ENCODE measurements around the gene TMEM238L.

TMEM238L gene

DNA sequence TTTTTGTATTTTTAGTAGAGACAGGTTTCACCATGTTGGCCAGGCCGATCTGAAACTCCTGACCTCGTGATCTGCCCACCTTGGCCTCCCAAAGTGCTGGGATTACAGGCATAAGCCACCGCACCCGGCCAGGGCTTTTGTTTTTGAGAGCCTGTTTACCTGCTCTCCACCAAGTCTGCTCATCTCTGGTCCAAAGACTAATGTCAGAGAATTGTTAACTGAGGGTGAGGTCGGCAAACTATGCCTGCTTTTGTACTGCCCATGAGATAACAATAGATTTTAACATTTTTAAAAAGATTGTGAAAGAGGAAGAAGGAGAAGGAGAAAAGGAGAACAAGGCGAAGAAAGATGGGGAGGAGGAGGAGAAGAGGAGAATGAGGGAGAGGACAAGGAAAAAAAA is 26.0 kb downstream of the TMEM238L start:
- no peak for TF ChIP-seq CREB1 (IDR thresholded peaks at IDR 0.05; ENCODE audit: low read depth)
- TF ChIP-seq ZBTB7A (IDR thresholded peaks at IDR 0.05; ENCODE audit: low read depth) = no peak
- no peak for TF ChIP-seq TAF1 (IDR thresholded peaks at IDR 0.05; ENCODE audit: low read depth)
- TF ChIP-seq NFIC (IDR thresholded peaks at IDR 0.05) = no peak
- TF ChIP-seq TEAD4 (IDR thresholded peaks at IDR 0.05) = no peak
- no peak for TF ChIP-seq FOXM1 (IDR thresholded peaks at IDR 0.05; ENCODE audit: borderline replicate concordance, low read depth)
- TF ChIP-seq EP300 (IDR thresholded peaks at IDR 0.05; ENCODE audit: borderline replicate concordance) = no peak

DNA sequence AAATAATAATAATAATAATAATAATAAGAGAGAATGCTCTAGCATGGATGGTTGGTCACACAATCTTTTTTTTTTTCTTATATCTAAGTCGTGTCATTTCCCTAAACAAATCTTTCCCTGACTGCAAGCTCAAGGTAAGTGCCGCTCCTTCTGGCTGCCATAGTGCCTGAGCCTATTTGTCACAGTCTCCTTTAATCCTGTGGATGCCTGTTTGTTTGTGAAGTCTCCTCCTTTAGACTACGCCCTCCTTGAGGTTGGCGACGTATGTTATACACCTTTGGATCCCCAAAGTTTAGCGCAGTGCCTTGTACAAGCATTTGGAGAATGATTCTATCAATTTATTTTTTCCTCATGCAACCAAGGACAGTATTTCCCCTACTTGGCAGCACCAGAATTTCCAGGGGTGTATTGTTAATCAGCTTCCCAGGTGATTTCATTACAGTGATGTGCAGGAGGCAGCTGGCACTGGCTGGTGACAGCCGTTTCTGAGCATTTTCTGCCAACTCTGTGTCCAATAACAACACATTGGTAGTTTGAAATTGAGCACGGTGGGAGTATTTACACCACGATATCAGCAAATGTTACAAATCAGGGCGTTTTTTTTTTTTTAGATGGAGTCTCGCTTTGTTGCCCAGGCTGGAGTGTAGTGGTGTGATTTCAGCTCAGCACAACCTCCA is 26.6 kb downstream of the TMEM238L start:
- TF ChIP-seq, protein P1, sequence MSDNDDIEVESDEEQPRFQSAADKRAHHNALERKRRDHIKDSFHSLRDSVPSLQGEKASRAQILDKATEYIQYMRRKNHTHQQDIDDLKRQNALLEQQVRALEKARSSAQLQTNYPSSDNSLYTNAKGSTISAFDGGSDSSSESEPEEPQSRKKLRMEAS (IDR thresholded peaks at IDR 0.05) = no peak
- no peak for TF ChIP-seq USF1 (IDR thresholded peaks at IDR 0.05)
- no peak for TF ChIP-seq TAF1 (IDR thresholded peaks at IDR 0.05; ENCODE audit: low read depth)
- TF ChIP-seq ZBTB7A (IDR thresholded peaks at IDR 0.05; ENCODE audit: low read depth) = no peak
- TF ChIP-seq, protein P2, sequence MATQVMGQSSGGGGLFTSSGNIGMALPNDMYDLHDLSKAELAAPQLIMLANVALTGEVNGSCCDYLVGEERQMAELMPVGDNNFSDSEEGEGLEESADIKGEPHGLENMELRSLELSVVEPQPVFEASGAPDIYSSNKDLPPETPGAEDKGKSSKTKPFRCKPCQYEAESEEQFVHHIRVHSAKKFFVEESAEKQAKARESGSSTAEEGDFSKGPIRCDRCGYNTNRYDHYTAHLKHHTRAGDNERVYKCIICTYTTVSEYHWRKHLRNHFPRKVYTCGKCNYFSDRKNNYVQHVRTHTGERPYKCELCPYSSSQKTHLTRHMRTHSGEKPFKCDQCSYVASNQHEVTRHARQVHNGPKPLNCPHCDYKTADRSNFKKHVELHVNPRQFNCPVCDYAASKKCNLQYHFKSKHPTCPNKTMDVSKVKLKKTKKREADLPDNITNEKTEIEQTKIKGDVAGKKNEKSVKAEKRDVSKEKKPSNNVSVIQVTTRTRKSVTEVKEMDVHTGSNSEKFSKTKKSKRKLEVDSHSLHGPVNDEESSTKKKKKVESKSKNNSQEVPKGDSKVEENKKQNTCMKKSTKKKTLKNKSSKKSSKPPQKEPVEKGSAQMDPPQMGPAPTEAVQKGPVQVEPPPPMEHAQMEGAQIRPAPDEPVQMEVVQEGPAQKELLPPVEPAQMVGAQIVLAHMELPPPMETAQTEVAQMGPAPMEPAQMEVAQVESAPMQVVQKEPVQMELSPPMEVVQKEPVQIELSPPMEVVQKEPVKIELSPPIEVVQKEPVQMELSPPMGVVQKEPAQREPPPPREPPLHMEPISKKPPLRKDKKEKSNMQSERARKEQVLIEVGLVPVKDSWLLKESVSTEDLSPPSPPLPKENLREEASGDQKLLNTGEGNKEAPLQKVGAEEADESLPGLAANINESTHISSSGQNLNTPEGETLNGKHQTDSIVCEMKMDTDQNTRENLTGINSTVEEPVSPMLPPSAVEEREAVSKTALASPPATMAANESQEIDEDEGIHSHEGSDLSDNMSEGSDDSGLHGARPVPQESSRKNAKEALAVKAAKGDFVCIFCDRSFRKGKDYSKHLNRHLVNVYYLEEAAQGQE (IDR thresholded peaks at IDR 0.05; ENCODE audit: low read depth) = no peak
- TF ChIP-seq TEAD4 (IDR thresholded peaks at IDR 0.05) = no peak

- no peak for TF ChIP-seq RAD21 (IDR thresholded peaks at IDR 0.05; ENCODE audit: low read depth)
Observed at GRCh38 chr17:10776381-10776780, 27.5 kb downstream of the TMEM238L start.

DNA sequence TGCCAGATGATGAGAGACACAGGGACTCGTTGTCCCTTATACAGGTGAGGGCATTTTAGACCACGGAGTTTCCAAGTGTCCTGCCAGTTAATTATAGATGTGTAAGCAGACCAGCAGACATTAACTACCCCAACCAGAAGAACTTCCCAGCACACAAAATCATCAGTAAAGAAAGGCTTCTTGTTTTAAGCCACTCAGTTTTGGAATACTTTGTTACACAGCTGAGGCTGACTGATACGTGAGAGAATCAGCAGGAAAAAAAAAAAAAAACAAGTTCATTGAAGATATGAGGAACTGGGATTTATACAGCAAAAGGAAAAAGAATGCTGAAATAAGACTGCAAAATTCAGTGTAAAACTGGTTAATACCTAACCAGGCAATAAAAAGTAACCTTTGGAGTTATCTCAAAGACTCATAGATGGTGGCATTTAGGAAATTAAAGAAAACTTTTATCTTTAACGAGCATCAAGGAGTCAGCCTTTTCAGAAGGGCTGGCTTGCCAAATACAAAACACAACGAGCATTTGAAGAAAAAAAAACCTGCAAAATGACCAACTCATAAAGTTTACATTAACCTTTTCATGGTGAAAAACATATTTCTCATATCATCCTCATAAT is 28.1 kb downstream of the TMEM238L start:
- TF ChIP-seq EGR1 (IDR thresholded peaks at IDR 0.05) (no peak), CEBPB (IDR thresholded peaks at IDR 0.05) (no peak), TCF12 (IDR thresholded peaks at IDR 0.05; ENCODE audit: low read depth) (no peak), YY1 (IDR thresholded peaks at IDR 0.05; ENCODE audit: low read depth) (no peak), CREB1 (IDR thresholded peaks at IDR 0.05; ENCODE audit: low read depth) (no peak), NFIC (IDR thresholded peaks at IDR 0.05) (no peak), USF1 (IDR thresholded peaks at IDR 0.05) (no peak), ZBTB7A (IDR thresholded peaks at IDR 0.05; ENCODE audit: low read depth) (no peak), FOXM1 (IDR thresholded peaks at IDR 0.05; ENCODE audit: borderline replicate concordance, low read depth) (no peak), RAD21 (IDR thresholded peaks at IDR 0.05; ENCODE audit: low read depth) (no peak), EP300 (IDR thresholded peaks at IDR 0.05; ENCODE audit: borderline replicate concordance) (no peak), TEAD4 (IDR thresholded peaks at IDR 0.05) (no peak), TAF1 (IDR thresholded peaks at IDR 0.05; ENCODE audit: low read depth) (no peak)
- TF ChIP-seq, protein P2 (IDR thresholded peaks at IDR 0.05; ENCODE audit: low read depth) = no peak
- TF ChIP-seq, protein P1 (IDR thresholded peaks at IDR 0.05) = no peak

- TF ChIP-seq CEBPB (IDR thresholded peaks at IDR 0.05) (no peak), ZBTB7A (IDR thresholded peaks at IDR 0.05; ENCODE audit: low read depth) (no peak), RAD21 (IDR thresholded peaks at IDR 0.05; ENCODE audit: low read depth) (no peak), TEAD4 (IDR thresholded peaks at IDR 0.05) (no peak), TAF1 (IDR thresholded peaks at IDR 0.05; ENCODE audit: low read depth) (no peak), CREB1 (IDR thresholded peaks at IDR 0.05; ENCODE audit: low read depth) (no peak), NFIC (IDR thresholded peaks at IDR 0.05) (no peak), TCF12 (IDR thresholded peaks at IDR 0.05; ENCODE audit: low read depth) (no peak), EP300 (IDR thresholded peaks at IDR 0.05; ENCODE audit: borderline replicate concordance) (no peak), YY1 (IDR thresholded peaks at IDR 0.05; ENCODE audit: low read depth) (no peak), FOXM1 (IDR thresholded peaks at IDR 0.05; ENCODE audit: borderline replicate concordance, low read depth) (no peak), EGR1 (IDR thresholded peaks at IDR 0.05) (no peak), USF1 (IDR thresholded peaks at IDR 0.05) (no peak)
- TF ChIP-seq, protein P2 (IDR thresholded peaks at IDR 0.05; ENCODE audit: low read depth) = no peak
- TF ChIP-seq, protein P1 (IDR thresholded peaks at IDR 0.05) = no peak
Observed at GRCh38 chr17:10775058-10775457, 28.8 kb downstream of the TMEM238L start.

Data from Ishikawa (cell line).